PFSK-1 (cell line): ENCODE results near the gene SATB2.

Source experiments
- FOXP2 ChIP-seq: optimal IDR thresholded peaks from 2 replicates; pipeline ENCODE3; 2011; ENCODE audit warnings: borderline replicate concordance, control low read depth, inconsistent platforms; ENCODE audit not compliant: insufficient read depth; ENCODE audit errors: extremely low read length, extremely low read depth
- POLR2AphosphoS5 ChIP-seq: IDR thresholded peaks from 2 replicates; pipeline ENCODE4 v1.6.1; 2012; ENCODE audit warnings: low read depth, mild to moderate bottlenecking, control low read depth, low read length, moderate library complexity
- SIN3A ChIP-seq: IDR thresholded peaks from 2 replicates; pipeline ENCODE4 v1.6.1; 2012; ENCODE audit warnings: mild to moderate bottlenecking, low read length, moderate library complexity, borderline replicate concordance; ENCODE audit not compliant: insufficient read depth
- TAF1 ChIP-seq: IDR thresholded peaks from 2 replicates; pipeline ENCODE4 v1.6.1; 2012; ENCODE audit warnings: low read length, control low read depth, borderline replicate concordance; ENCODE audit not compliant: insufficient read depth
- TF ChIP-seq, protein P1 (sequence below), 2 experiments: IDR thresholded peaks; 2 replicates each; pipeline versions ENCODE4 v1.6.1 to v1.8.0; 2011 to 2012; ENCODE audit warnings: low read depth in 2 of 2, low read length in 2 of 2, control low read depth in 1 of 2, inconsistent platforms in 1 of 2, mild to moderate bottlenecking in 1 of 2, moderate library complexity in 1 of 2; ENCODE audit not compliant: insufficient read depth in 1 of 2

DNA sequence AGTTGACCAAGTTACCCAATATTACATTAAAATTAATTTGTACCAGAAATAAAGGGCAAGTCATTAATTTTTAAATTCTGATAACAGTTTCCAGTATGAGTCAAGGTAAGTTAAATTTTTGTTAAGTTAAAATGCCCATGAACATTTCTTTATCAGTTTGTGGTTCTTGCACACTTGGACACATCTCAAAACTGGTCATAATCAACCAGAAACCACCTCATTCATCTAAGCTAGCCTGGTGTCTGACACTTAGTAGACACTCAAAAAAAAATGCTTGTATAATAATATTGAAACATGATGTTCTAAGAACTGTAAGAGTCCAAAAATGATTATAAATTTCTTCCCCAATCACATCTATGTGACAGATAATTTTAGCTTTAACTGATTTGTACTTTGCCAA is 62.4 kb downstream of the SATB2 start:
- no peak for TF ChIP-seq POLR2AphosphoS5
- no peak for TF ChIP-seq TAF1
- TF ChIP-seq, protein P1, sequence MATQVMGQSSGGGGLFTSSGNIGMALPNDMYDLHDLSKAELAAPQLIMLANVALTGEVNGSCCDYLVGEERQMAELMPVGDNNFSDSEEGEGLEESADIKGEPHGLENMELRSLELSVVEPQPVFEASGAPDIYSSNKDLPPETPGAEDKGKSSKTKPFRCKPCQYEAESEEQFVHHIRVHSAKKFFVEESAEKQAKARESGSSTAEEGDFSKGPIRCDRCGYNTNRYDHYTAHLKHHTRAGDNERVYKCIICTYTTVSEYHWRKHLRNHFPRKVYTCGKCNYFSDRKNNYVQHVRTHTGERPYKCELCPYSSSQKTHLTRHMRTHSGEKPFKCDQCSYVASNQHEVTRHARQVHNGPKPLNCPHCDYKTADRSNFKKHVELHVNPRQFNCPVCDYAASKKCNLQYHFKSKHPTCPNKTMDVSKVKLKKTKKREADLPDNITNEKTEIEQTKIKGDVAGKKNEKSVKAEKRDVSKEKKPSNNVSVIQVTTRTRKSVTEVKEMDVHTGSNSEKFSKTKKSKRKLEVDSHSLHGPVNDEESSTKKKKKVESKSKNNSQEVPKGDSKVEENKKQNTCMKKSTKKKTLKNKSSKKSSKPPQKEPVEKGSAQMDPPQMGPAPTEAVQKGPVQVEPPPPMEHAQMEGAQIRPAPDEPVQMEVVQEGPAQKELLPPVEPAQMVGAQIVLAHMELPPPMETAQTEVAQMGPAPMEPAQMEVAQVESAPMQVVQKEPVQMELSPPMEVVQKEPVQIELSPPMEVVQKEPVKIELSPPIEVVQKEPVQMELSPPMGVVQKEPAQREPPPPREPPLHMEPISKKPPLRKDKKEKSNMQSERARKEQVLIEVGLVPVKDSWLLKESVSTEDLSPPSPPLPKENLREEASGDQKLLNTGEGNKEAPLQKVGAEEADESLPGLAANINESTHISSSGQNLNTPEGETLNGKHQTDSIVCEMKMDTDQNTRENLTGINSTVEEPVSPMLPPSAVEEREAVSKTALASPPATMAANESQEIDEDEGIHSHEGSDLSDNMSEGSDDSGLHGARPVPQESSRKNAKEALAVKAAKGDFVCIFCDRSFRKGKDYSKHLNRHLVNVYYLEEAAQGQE (IDR thresholded peaks at IDR 0.05; ENCODE audit: insufficient read depth in 1 of 2, low read depth in 2 of 2, low read length in 2 of 2) = no peak
- no peak for TF ChIP-seq SIN3A
- TF ChIP-seq FOXP2 = no peak
